Right lobe of liver (tissue), 4 donors: ENCODE measurements around the gene SEC63.

Experiments
- POLR2A ChIP-seq: fragments of 450-650 bp; IDR thresholded peaks from one replicate; pipeline ENCODE4 v1.6.1; 2017; ENCODE audit warnings: antibody characterized with exemption, mild to moderate bottlenecking
- TF ChIP-seq, protein P1 (sequence below), 4 donors: fragments of 200-600 bp in 3 of 4; fragments of 450-650 bp in 1 of 4; IDR thresholded peaks; one replicate each; pipeline versions ENCODE4 v1.5.1 to v1.8.0; 2016 to 2022; ENCODE audit warnings: antibody characterized with exemption in 4 of 4, mild to moderate bottlenecking in 2 of 4
- donor health status: DM: no; HTN: no; CAD: no.
- donor health status: DM: no; HTN: no; CAD: no.
- donor health status: DM: no; HTN: yes; CAD: no.

DNA sequence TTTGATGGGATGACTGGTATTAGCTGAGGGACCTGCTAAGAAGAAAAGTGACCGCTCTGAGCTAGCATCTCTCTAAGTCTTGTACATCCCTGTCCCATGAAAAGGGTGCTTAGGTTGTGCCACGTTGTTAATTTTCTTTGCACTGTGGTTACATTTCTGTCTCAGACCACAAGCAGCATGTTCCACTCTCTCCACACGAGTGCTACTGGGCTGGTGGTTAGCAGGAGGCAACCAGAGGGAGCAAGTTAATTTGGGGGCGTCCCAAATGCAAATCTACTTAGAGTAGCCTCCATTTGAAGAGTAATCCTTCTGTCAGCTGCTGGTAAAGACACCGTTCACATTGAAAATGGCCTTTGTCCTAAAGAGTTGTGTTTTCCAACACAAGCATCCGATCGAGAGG lies 130.5 kb downstream of the SEC63 start:
- TF ChIP-seq, protein P1, sequence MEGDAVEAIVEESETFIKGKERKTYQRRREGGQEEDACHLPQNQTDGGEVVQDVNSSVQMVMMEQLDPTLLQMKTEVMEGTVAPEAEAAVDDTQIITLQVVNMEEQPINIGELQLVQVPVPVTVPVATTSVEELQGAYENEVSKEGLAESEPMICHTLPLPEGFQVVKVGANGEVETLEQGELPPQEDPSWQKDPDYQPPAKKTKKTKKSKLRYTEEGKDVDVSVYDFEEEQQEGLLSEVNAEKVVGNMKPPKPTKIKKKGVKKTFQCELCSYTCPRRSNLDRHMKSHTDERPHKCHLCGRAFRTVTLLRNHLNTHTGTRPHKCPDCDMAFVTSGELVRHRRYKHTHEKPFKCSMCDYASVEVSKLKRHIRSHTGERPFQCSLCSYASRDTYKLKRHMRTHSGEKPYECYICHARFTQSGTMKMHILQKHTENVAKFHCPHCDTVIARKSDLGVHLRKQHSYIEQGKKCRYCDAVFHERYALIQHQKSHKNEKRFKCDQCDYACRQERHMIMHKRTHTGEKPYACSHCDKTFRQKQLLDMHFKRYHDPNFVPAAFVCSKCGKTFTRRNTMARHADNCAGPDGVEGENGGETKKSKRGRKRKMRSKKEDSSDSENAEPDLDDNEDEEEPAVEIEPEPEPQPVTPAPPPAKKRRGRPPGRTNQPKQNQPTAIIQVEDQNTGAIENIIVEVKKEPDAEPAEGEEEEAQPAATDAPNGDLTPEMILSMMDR (IDR thresholded peaks at IDR 0.05): no peak
- no peak for TF ChIP-seq POLR2A
